ENCODE measurements around the gene NRL. TPM values are rescaled to one million over a fixed set of nuclear protein-coding genes. Genes with fewer than 3 reads are reported as not detected.

NRL gene
- total RNA-seq, 2 experiments from 2014 or later, result 4.6 to 7.5 TPM

- Histone ChIP-seq H2AFZ (ENCODE audit: low read length) (no peak within 1 kb of the TSS; the same call in 1 of the 2 replicates), H3K4me2 (ENCODE audit: low read length) (peak within 1 kb of the TSS; percentile 83), H3K9me3 (ENCODE audit: low read length) (no peaks in the 10 kb centered on the region), H3K9me2 (ENCODE audit: insufficient read depth, low read length) (no peaks in the 10 kb centered on the region), H3K4me1 (ENCODE audit: insufficient read depth, low read length, poor library complexity, severe bottlenecking) (peaks cover 16% of the 10 kb centered on the region), H3K27ac (ENCODE audit: low read depth, low read length, poor library complexity, severe bottlenecking) (peak within 1 kb of the TSS; percentile 68), H3K36me3 (ENCODE audit: insufficient read depth, low read length) (peaks cover 70% of the 10 kb centered on the region), H4K20me1 (ENCODE audit: insufficient read depth, low read length) (no peaks in the 10 kb centered on the region), H3K4me3 (ENCODE audit: low read depth, low read length, poor library complexity, severe bottlenecking) (peak within 1 kb of the TSS; percentile 70), H3K79me2 (ENCODE audit: insufficient read depth, low read depth, low read length) (peaks cover 7% of the 10 kb centered on the region; the same call in 1 of the 2 replicates)
- POLR2A ChIA-PET, result interaction anchor here (0.6 to 2.7 kb wide), 13 partner anchors 13 to 212 kb away, joined by 3 to 15 read pairs (median 3); partner anchors contain the start of genes DCAF11, EMC9, IPO4 and PCK2
- CTCF ChIA-PET (ENCODE audit: unreplicated experiment), result interaction anchor here (0.7 to 2.1 kb wide), 10 partner anchors 10 to 67 kb away, joined by 3 to 8 read pairs (median 4); partner anchors contain the start of genes CHMP4A, DCAF11, EMC9 and NRL
- peak; percentile 95 for DNase-seq (ENCODE audit: low spot score)
- intact Hi-C loops (cut with micrococcal nuclease; ENCODE audit: unreplicated experiment), result loop anchor here (1.0 to 2.0 kb wide), 7 partner anchors 14 to 147 kb away; partner anchors contain the start of genes DCAF11, EMC9, IPO4 and NRL
- TF ChIP-seq CTCF (conservative IDR thresholded peaks at IDR 0.05; ENCODE audit: low read length) (peak; percentile 95), EZH2phosphoT487 (IDR thresholded peaks at IDR 0.05; ENCODE audit: borderline replicate concordance, low read depth, low read length) (no peak)
- BruUV-seq (replicated peaks), result TSS peak; percentile 45
These were observed 46.4 kb upstream of the NRL start, which contains the start of gene IRF9 for GRCh38 chr14:24160850-24161804. Gene IRF9, plus strand, starts transcription at chr14:24161265. Its CDS starts 880 bp downstream, at chr14:24162145.

- CTCF ChIA-PET (ENCODE audit: unreplicated experiment), result interaction anchor here (1.0 to 2.1 kb wide), 6 partner anchors 12 to 66 kb away, joined by 3 to 8 read pairs (median 4); partner anchors contain the start of genes CHMP4A, DCAF11, EMC9 and NRL
- TF ChIP-seq EZH2phosphoT487 (IDR thresholded peaks at IDR 0.05; ENCODE audit: borderline replicate concordance, low read depth, low read length), result no peak
- no peak for TF ChIP-seq CTCF (conservative IDR thresholded peaks at IDR 0.05; ENCODE audit: low read length)
- peak overlapping the region; percentile 15 for H3K27ac ChIP-seq (ENCODE audit: low read depth, low read length, poor library complexity, severe bottlenecking)
- H3K79me2 ChIP-seq (ENCODE audit: insufficient read depth, low read depth, low read length), result peaks cover 7% of the 10 kb centered on the region; the same call in 1 of the 2 replicates
- peaks cover 16% of the 10 kb centered on the region for H3K4me1 ChIP-seq (ENCODE audit: insufficient read depth, low read length, poor library complexity, severe bottlenecking)
- no peaks in the 10 kb centered on the region for H3K9me2 ChIP-seq (ENCODE audit: insufficient read depth, low read length)
- no peaks in the 10 kb centered on the region for H3K9me3 ChIP-seq (ENCODE audit: low read length)
- no peaks in the 10 kb centered on the region for H4K20me1 ChIP-seq (ENCODE audit: insufficient read depth, low read length)
- peaks cover 69% of the 10 kb centered on the region for H3K36me3 ChIP-seq (ENCODE audit: insufficient read depth, low read length)
- intact Hi-C loops (cut with micrococcal nuclease; ENCODE audit: unreplicated experiment), result loop anchor here (2.0 kb wide), 1 partner anchor 28 kb away; the partner anchor contains the start of gene IPO4
- POLR2A ChIA-PET, result interaction anchor here (0.9 to 2.7 kb wide), 6 partner anchors 12 to 71 kb away, joined by 3 to 15 read pairs (median 3); partner anchors contain the start of genes DCAF11, IPO4, PSME2 and RNF31
- H3K4me2 ChIP-seq (ENCODE audit: low read length), result no peak overlapping the region
- no peak for DNase-seq (ENCODE audit: low spot score)
- H2AFZ ChIP-seq (ENCODE audit: low read length), result no peak overlapping the region
- no peak overlapping the region for H3K4me3 ChIP-seq (ENCODE audit: low read depth, low read length, poor library complexity, severe bottlenecking)
- no TSS peak for BruUV-seq (replicated peaks)
These were observed 45.7 kb upstream of the NRL start for GRCh38 chr14:24160499-24160849.
